Endothelial cell of umbilical vein (primary cell): ENCODE data around the gene TXNRD1. TPM values are rescaled to one million over a fixed set of nuclear protein-coding genes. Genes with fewer than 3 reads are reported as not detected.

ENCODE experiments used
- BruUV-seq: library from RNA; stranded (reverse); fragments of 400-500 nt; replicated peaks from 2 replicates; lab custom pipeline; 2021; lab: Mats Ljungman, UMichigan
- CTCF ChIA-PET: fragments of 300-600, 350-600 bp; sonication (Branson Sonifier 250); formaldehyde crosslinking; loops from one replicate; lab custom pipeline; 2021; ENCODE audit warnings: antibody characterized with exemption, inconsistent platforms; lab: Charles Lee
- POLR2A ChIA-PET: fragments of 300-600, 350-600 bp; sonication (Branson Sonifier 250); formaldehyde crosslinking; loops from one replicate; lab custom pipeline; 2021; ENCODE audit warnings: antibody characterized with exemption, inconsistent platforms; lab: Charles Lee
- DNase-seq: peaks from one replicate; pipeline ENCODE4 v3.0.0-alpha.2; 2011; ENCODE audit warnings: low read depth, low spot score
- FAIRE-seq: peaks from 2 replicates; lab custom pipeline; 2011; peaks lifted over from hg19 to GRCh38; lab: Jason Lieb, UNC
- H2AFZ ChIP-seq: 2 replicates; pipeline ENCODE4 v1.6.0; 2012; ENCODE audit warnings: low read depth, low read length, control low read depth, inconsistent platforms
- H3K27ac ChIP-seq: 2 replicates; pipeline ENCODE4 v1.5.1; 2011; ENCODE audit warnings: low read depth, mild to moderate bottlenecking, control low read depth, low read length, moderate library complexity; ENCODE audit not compliant: insufficient read depth
- H3K27me3 ChIP-seq, 2 experiments: 2 replicates each; pipeline versions ENCODE4 v1.6.0 to v1.6.1; 2011; ENCODE audit warnings: low read length in 2 of 2, mixed read lengths in 1 of 2; ENCODE audit not compliant: control insufficient read depth in 2 of 2, insufficient read depth in 2 of 2
- H3K36me3 ChIP-seq, 2 experiments: 2 replicates in 1 of 2; 3 replicates in 1 of 2; pipeline ENCODE4 v1.5.1; 2011; ENCODE audit warnings: low read length in 2 of 2, mild to moderate bottlenecking in 1 of 2, moderate library complexity in 1 of 2; ENCODE audit not compliant: control insufficient read depth in 2 of 2, insufficient read depth in 2 of 2; ENCODE audit errors: extremely low read depth in 1 of 2
- H3K4me1 ChIP-seq: 3 replicates; pipeline ENCODE4 v1.5.1; 2011; ENCODE audit warnings: mild to moderate bottlenecking, low read length; ENCODE audit not compliant: control insufficient read depth, insufficient read depth; ENCODE audit errors: extremely low read depth
- H3K4me2 ChIP-seq: 2 replicates; pipeline ENCODE4 v1.6.1; 2011; ENCODE audit warnings: low read length, control low read depth, mixed read lengths; ENCODE audit not compliant: insufficient read depth
- H3K4me3 ChIP-seq, 3 experiments: fragments of 200-600 bp in 1 of 3; sonication (generic), shearing (Covaris generic) in 1 of 3; replicated peaks in 1 of 3; 2 replicates each; pipeline ENCODE4 v1.5.1; 2011 to 2016; ENCODE audit warnings: control low read depth in 3 of 3, low read length in 3 of 3, mild to moderate bottlenecking in 2 of 3, inconsistent platforms in 1 of 3, low read depth in 1 of 3, moderate library complexity in 1 of 3; ENCODE audit not compliant: insufficient read depth in 1 of 3
- H3K79me2 ChIP-seq: 2 replicates; pipeline ENCODE4 v1.6.0; 2012; ENCODE audit warnings: low read length, inconsistent platforms; ENCODE audit not compliant: control insufficient read depth, insufficient read depth
- H3K9ac ChIP-seq: replicated peaks from 2 replicates; pipeline ENCODE3; 2011; ENCODE audit warnings: low read length, control low read depth; ENCODE audit not compliant: insufficient read depth; ENCODE audit errors: extremely low read depth
- H3K9me1 ChIP-seq: replicated peaks from 3 replicates; pipeline ENCODE4 v1.6.0; 2011; ENCODE audit warnings: mild to moderate bottlenecking, low read length; ENCODE audit not compliant: control insufficient read depth, insufficient read depth; ENCODE audit errors: extremely low read depth
- H3K9me3 ChIP-seq: replicated peaks from 2 replicates; pipeline ENCODE4 v1.5.1; 2012; ENCODE audit warnings: low read length, inconsistent platforms; ENCODE audit not compliant: control insufficient read depth, insufficient read depth
- H4K20me1 ChIP-seq: replicated peaks from 2 replicates; pipeline ENCODE3; 2011; ENCODE audit warnings: mild to moderate bottlenecking, low read length; ENCODE audit not compliant: control insufficient read depth, insufficient read depth; ENCODE audit errors: extremely low read depth
- EZH2 ChIP-seq: IDR thresholded peaks from 2 replicates; pipeline ENCODE4 v1.6.1; 2012; ENCODE audit warnings: borderline replicate concordance, low read depth, mild to moderate bottlenecking, moderate library complexity, low read length, inconsistent platforms; ENCODE audit not compliant: severe bottlenecking
- FOS ChIP-seq: IDR thresholded peaks from 2 replicates; pipeline ENCODE4 v1.6.1; 2011; ENCODE audit warnings: mild to moderate bottlenecking, low read length, moderate library complexity, borderline replicate concordance; ENCODE audit not compliant: insufficient read depth
- GATA2 ChIP-seq: IDR thresholded peaks from 2 replicates; pipeline ENCODE4 v1.7.0; 2011; ENCODE audit warnings: low read depth, mild to moderate bottlenecking, moderate library complexity, mixed read lengths, low read length; ENCODE audit not compliant: insufficient read length, insufficient read depth
- JUN ChIP-seq: IDR thresholded peaks from 2 replicates; pipeline ENCODE4 v1.6.1; 2011; ENCODE audit warnings: borderline replicate concordance, low read depth; ENCODE audit not compliant: insufficient read length, insufficient read depth
- MAX ChIP-seq: IDR thresholded peaks from 2 replicates; pipeline ENCODE4 v1.6.1; 2011; ENCODE audit not compliant: insufficient read depth, insufficient read length
- MYC ChIP-seq: IDR thresholded peaks from one replicate; pipeline ENCODE4 v1.6.1; 2011; ENCODE audit warnings: mild to moderate bottlenecking, low read depth, low read length
- POLR2A ChIP-seq: IDR thresholded peaks from 2 replicates; pipeline ENCODE4 v1.6.1; 2012; ENCODE audit warnings: low read depth, mild to moderate bottlenecking, control low read depth, low read length
- POLR2AphosphoS5 ChIP-seq: IDR thresholded peaks from 2 replicates; pipeline ENCODE4 v1.6.1; 2012; ENCODE audit warnings: low read depth, mild to moderate bottlenecking, control low read depth, low read length, moderate library complexity; ENCODE audit not compliant: insufficient read depth
- dilution Hi-C: fragments of 300-500 bp; cut with MboI; formaldehyde crosslinking; loops from one replicate; pipeline ENCODE4 v1.15.0; 2019; ENCODE audit warnings: low sequenced_read_pairs; ENCODE audit not compliant: extremely low pct_ligation_motif_present
- intact Hi-C: fragments of 100-400 bp; cut with micrococcal nuclease; formaldehyde crosslinking; loops from one replicate; pipeline ENCODE4 v1.10.0; 2022
- polyA plus RNA-seq, 4 experiments: library from polyadenylated mRNA; depleted of rRNA in 3 of 4; stranded (reverse) in 3 of 4; unstranded in 1 of 4; fragments of >200 nt; gene quantifications; 2 replicates each; pipeline versions ENCODE4 v1.2.1 to v1.2.3, GENCODE V29; 2011 to 2012; ENCODE audit warnings: missing spikeins in 1 of 4
- total RNA-seq: library from RNA; stranded (reverse); gene quantifications from 2 replicates; pipeline ENCODE4 v1.2.3, GENCODE V29; 2021
- TF ChIP-seq, protein P1 (sequence below), 2 donors: IDR thresholded peaks; 1 replicate in 1 of 2; 2 replicates in 1 of 2; pipeline ENCODE4 v1.5.1; 2011; ENCODE audit warnings: low read length in 2 of 2, mild to moderate bottlenecking in 2 of 2, moderate library complexity in 2 of 2, control low read depth in 1 of 2, inconsistent platforms in 1 of 2, low read depth in 1 of 2; ENCODE audit not compliant: insufficient read depth in 1 of 2; ENCODE audit errors: extremely low read depth in 1 of 2

Gene TXNRD1
- total and polyA plus RNA-seq, 2 donors (not counting 3 experiments of a cell fraction or from before 2014, with no cell fraction given) = 309 to 566 TPM

GRCh38 chr12:104223712-104224111 lies 8.1 kb downstream of the TXNRD1 start:
- BruUV-seq = no TSS peak
- dilution Hi-C loops (loop anchor here (5.0 kb wide), 1 partner anchor 64 kb away; no protein-coding TSS in a partner anchor), intact Hi-C loops (no loop called here)
- Histone ChIP-seq H3K4me2 (no peak overlapping the region), H4K20me1 (no peaks in the 10 kb centered on the region), H3K27me3 (no peaks in the 10 kb centered on the region), H3K9me1 (no peaks in the 10 kb centered on the region), H3K9ac (no peak overlapping the region), H3K79me2 (no peaks in the 10 kb centered on the region), H3K36me3 (no peaks in the 10 kb centered on the region), H3K9me3 (no peaks in the 10 kb centered on the region), H3K4me3 (no peak overlapping the region), H3K27ac (no peak overlapping the region), H3K4me1 (peaks cover 20% of the 10 kb centered on the region), H2AFZ (no peak overlapping the region)
- ChIA-PET CTCF (interaction anchor here (0.7 to 1.0 kb wide), 2 partner anchors 8 to 54 kb away, joined by 3 read pairs; no protein-coding TSS in a partner anchor), POLR2A (interaction anchor here (0.6 kb wide), 1 partner anchor 102 kb away, joined by 6 read pairs; no protein-coding TSS in a partner anchor)
- TF ChIP-seq EZH2 (no peak), FOS (no peak), JUN (no peak), POLR2AphosphoS5 (no peak), MAX (no peak)
- FAIRE-seq = no peak
- no peak for DNase-seq

DNA sequence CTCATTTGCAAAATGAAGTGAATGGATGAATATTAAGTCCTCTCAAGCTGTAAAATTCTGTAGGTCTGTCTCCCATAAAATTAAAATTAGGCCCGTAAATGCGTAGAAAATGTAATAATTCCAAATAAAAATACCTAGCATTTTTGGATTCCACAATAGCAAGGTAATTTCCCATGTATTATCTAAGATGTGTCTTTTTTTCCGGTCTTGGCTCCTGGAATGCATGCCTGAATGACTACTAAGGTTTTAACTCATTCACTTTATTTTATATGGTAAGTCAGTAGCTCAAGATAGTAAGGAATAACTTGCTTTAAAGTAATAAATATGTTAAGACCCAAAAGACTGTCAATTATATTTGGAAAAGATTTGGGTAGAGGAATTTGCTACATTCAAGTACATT lies 11.1 kb downstream of the TXNRD1 start:
- no peak for TF ChIP-seq EZH2
- TF ChIP-seq JUN = no peak
- TF ChIP-seq, protein P1, sequence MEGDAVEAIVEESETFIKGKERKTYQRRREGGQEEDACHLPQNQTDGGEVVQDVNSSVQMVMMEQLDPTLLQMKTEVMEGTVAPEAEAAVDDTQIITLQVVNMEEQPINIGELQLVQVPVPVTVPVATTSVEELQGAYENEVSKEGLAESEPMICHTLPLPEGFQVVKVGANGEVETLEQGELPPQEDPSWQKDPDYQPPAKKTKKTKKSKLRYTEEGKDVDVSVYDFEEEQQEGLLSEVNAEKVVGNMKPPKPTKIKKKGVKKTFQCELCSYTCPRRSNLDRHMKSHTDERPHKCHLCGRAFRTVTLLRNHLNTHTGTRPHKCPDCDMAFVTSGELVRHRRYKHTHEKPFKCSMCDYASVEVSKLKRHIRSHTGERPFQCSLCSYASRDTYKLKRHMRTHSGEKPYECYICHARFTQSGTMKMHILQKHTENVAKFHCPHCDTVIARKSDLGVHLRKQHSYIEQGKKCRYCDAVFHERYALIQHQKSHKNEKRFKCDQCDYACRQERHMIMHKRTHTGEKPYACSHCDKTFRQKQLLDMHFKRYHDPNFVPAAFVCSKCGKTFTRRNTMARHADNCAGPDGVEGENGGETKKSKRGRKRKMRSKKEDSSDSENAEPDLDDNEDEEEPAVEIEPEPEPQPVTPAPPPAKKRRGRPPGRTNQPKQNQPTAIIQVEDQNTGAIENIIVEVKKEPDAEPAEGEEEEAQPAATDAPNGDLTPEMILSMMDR (IDR thresholded peaks at IDR 0.05; ENCODE audit: extremely low read depth in 1 of 2, insufficient read depth in 1 of 2, low read depth in 1 of 2, low read length in 2 of 2) = no peak
- TF ChIP-seq POLR2A = no peak
- no peak for TF ChIP-seq GATA2
- TF ChIP-seq MAX = no peak
- no peak for TF ChIP-seq POLR2AphosphoS5
- TF ChIP-seq MYC = no peak
- TF ChIP-seq FOS = no peak
- dilution Hi-C loops (no loop called here), intact Hi-C loops (no loop called here)

More for the DNA sequence above, 11.1 kb downstream of the TXNRD1 start:
- Histone ChIP-seq H3K9me1 (no peaks in the 10 kb centered on the region), H3K27me3 (no peaks in the 10 kb centered on the region), H3K27ac (no peak overlapping the region), H3K79me2 (no peaks in the 10 kb centered on the region), H3K4me1 (no peaks in the 10 kb centered on the region), H3K4me2 (no peak overlapping the region), H4K20me1 (no peaks in the 10 kb centered on the region), H2AFZ (no peak overlapping the region), H3K9ac (no peak overlapping the region), H3K36me3 (no peaks in the 10 kb centered on the region), H3K9me3 (no peaks in the 10 kb centered on the region), H3K4me3 (no peak overlapping the region)
- ChIA-PET POLR2A (interaction anchor here (0.6 to 1.0 kb wide), 2 partner anchors 25 to 60 kb away, joined by 4 to 6 read pairs; no protein-coding TSS in a partner anchor), CTCF (no interaction called here)
- DNase-seq (no peak), FAIRE-seq (no peak)
- BruUV-seq = no TSS peak
